SK-N-SH (cell line): ENCODE measurements around the gene APLP1. TPM values are rescaled to one million over a fixed set of nuclear protein-coding genes. Genes with fewer than 3 reads are reported as not detected.

Experiments
- CTCF ChIA-PET: fragments of 300-600, 350-600 bp; formaldehyde crosslinking; extraction: SDS; loops from one replicate; lab custom pipeline; 2021; lab: Yijun Ruan, JAX
- POLR2A ChIA-PET: fragments of 350-600 bp; sonication (Branson Sonifier 250); formaldehyde crosslinking; extraction: SDS; loops from one replicate; lab custom pipeline; 2020; ENCODE audit warnings: antibody characterized with exemption, inconsistent platforms; lab: Yijun Ruan, JAX
- DNase-seq: peaks from one replicate; pipeline ENCODE4 v3.0.0; 2012
- H2AFZ ChIP-seq: fragments of 200-600 bp; sonication (generic); 2 replicates; pipeline ENCODE4 v1.8.1; 2016; ENCODE audit warnings: antibody characterized with exemption, mild to moderate bottlenecking, low read depth
- H3F3A ChIP-seq: fragments of 200-600 bp; sonication (generic); replicated peaks from 2 replicates; pipeline ENCODE3; 2016; ENCODE audit warnings: antibody characterized with exemption, mild to moderate bottlenecking; ENCODE audit not compliant: insufficient read depth
- H3K27ac ChIP-seq, 2 experiments: fragments of 200-500 bp in 1 of 2; fragments of 200-600 bp in 1 of 2; sonication (Bioruptor generic) in 1 of 2; sonication (generic), shearing (Covaris generic) in 1 of 2; 2 replicates each; pipeline versions ENCODE4 v1.5.1 to v1.6.1; 2014 to 2016; ENCODE audit warnings: low read depth in 2 of 2, inconsistent platforms in 1 of 2, low read length in 1 of 2, mild to moderate bottlenecking in 1 of 2, mixed read lengths in 1 of 2
- H3K27me3 ChIP-seq: fragments of 200-600 bp; sonication (generic), shearing (Covaris generic); 2 replicates; pipeline ENCODE4 v1.6.1; 2016; ENCODE audit warnings: mixed run types; ENCODE audit not compliant: insufficient read depth
- H3K36me3 ChIP-seq, 2 experiments: fragments of 200-500 bp in 1 of 2; fragments of 200-600 bp in 1 of 2; sonication (Bioruptor generic) in 1 of 2; sonication (generic) in 1 of 2; replicated peaks in 1 of 2; 2 replicates each; pipeline versions ENCODE3 to v1.5.1; 2014 to 2016; ENCODE audit warnings: low read length in 1 of 2, mild to moderate bottlenecking in 1 of 2; ENCODE audit not compliant: insufficient read depth in 2 of 2, control insufficient read depth in 1 of 2
- H3K4me1 ChIP-seq, 2 experiments: fragments of 200-500 bp in 1 of 2; fragments of 200-600 bp in 1 of 2; sonication (Bioruptor generic) in 1 of 2; sonication (generic), shearing (Covaris generic) in 1 of 2; 2 replicates each; pipeline versions ENCODE4 v1.5.1 to v1.6.1; 2014 to 2016; ENCODE audit warnings: low read depth in 1 of 2, low read length in 1 of 2, mixed run types in 1 of 2; ENCODE audit not compliant: insufficient read depth in 2 of 2, control insufficient read depth in 1 of 2
- H3K4me2 ChIP-seq: fragments of 200-600 bp; sonication (generic), shearing (Covaris generic); 2 replicates; pipeline ENCODE4 v1.6.1; 2017; ENCODE audit warnings: mixed run types
- H3K4me3 ChIP-seq, 2 experiments: fragments of 200-500 bp in 1 of 2; fragments of 200-600 bp in 1 of 2; sonication (Bioruptor generic) in 1 of 2; sonication (generic), shearing (Covaris generic) in 1 of 2; 2 replicates each; pipeline versions ENCODE4 v1.5.1 to v1.8.1; 2014 to 2016; ENCODE audit warnings: low read depth in 2 of 2, inconsistent platforms in 1 of 2, low read length in 1 of 2, mild to moderate bottlenecking in 1 of 2, mixed read lengths in 1 of 2, moderate library complexity in 1 of 2
- H3K79me2 ChIP-seq: fragments of 200-600 bp; sonication (generic); 2 replicates; pipeline ENCODE4 v1.8.1; 2017; ENCODE audit warnings: mild to moderate bottlenecking; ENCODE audit not compliant: insufficient read depth
- H3K9ac ChIP-seq: fragments of 200-600 bp; sonication (generic); 2 replicates; pipeline ENCODE4 v1.6.1; 2017; ENCODE audit warnings: mixed run types
- H3K9me2 ChIP-seq: fragments of 200-600 bp; sonication (generic); 2 replicates; pipeline ENCODE4 v1.6.1; 2017; ENCODE audit warnings: mixed run types
- H3K9me3 ChIP-seq: fragments of 200-600 bp; sonication (generic); 2 replicates; pipeline ENCODE4 v1.6.1; 2017; ENCODE audit warnings: mixed run types, mild to moderate bottlenecking, moderate library complexity
- H4K20me1 ChIP-seq: fragments of 200-600 bp; sonication (generic); 2 replicates; pipeline ENCODE4 v1.6.1; 2017; ENCODE audit warnings: mild to moderate bottlenecking, mixed run types; ENCODE audit not compliant: insufficient read depth
- CHD2 ChIP-seq: fragments of 150-350 bp; IDR thresholded peaks from 2 replicates; pipeline ENCODE4 v1.6.1; 2018; ENCODE audit warnings: low read length; ENCODE audit not compliant: partially characterized antibody
- CTCF ChIP-seq: fragments of 200-600 bp; sonication (generic); IDR thresholded peaks from 2 replicates; pipeline ENCODE4 v1.6.1; 2017; ENCODE audit warnings: antibody characterized with exemption, mild to moderate bottlenecking, moderate library complexity
- EZH2phosphoT487 ChIP-seq: fragments of 200-600 bp; sonication (generic); IDR thresholded peaks from 2 replicates; pipeline ENCODE4 v1.6.1; 2017; ENCODE audit warnings: low read depth, mixed run types, mild to moderate bottlenecking, antibody characterized with exemption, moderate library complexity, borderline replicate concordance
- IRF3 ChIP-seq: fragments of 150-350 bp; IDR thresholded peaks from 2 replicates; pipeline ENCODE4 v1.6.1; 2016; ENCODE audit warnings: mild to moderate bottlenecking, low read depth, low read length
- MEF2A ChIP-seq: IDR thresholded peaks from 2 replicates; pipeline ENCODE4 v1.4.0; 2012; ENCODE audit warnings: low read depth, borderline replicate concordance
- MXI1 ChIP-seq: IDR thresholded peaks from 2 replicates; pipeline ENCODE4 v1.6.1; 2012; ENCODE audit warnings: mild to moderate bottlenecking, low read depth, low read length, improper control_type of control experiment
- POLR2AphosphoS5 ChIP-seq: IDR thresholded peaks from 2 replicates; pipeline ENCODE4 v1.6.1; 2012; ENCODE audit warnings: low read depth, low read length
- REST ChIP-seq: IDR thresholded peaks from 2 replicates; pipeline ENCODE4 v1.6.1; 2012; ENCODE audit warnings: mild to moderate bottlenecking, low read depth, low read length, moderate library complexity
- YY1 ChIP-seq: IDR thresholded peaks from 2 replicates; pipeline ENCODE4 v1.4.0; 2012; ENCODE audit warnings: low read depth, mild to moderate bottlenecking
- WGBS: methylation state at CpG from one replicate; pipeline ENCODE4 v1.1.6; 2017; ENCODE audit warnings: low lambda C conversion rate; 5-methylcytosine and 5-hydroxymethylcytosine counted together
- polyA plus RNA-seq, 3 experiments: library from polyadenylated mRNA; depleted of rRNA; stranded (reverse); fragments of >200 nt; gene quantifications; 2 replicates each; pipeline ENCODE4 v1.2.3, GENCODE V29; 2012

APLP1 gene
- polyA plus RNA-seq, 1 of the 3 experiments (the other 2 are of a cell fraction): 66.7 TPM

DNA sequence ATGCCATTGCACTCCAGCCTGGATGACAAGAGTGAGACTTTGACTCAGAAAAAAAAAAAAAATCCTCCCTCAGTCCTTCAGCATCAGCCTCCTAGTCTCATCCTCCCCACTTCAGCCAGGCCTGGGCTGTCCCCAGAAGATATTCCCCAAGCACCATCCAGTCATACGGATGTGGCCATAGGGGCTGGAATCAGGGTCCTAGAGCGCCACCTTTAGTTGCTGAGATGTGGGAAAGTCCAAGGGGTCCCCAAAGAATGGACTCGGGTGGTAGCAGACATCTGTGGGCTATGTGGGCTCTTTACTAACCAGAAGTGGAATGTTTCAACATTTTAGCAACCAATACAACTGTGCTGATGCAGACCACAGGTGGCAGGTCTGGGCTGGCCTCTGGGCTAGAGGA is 42.8 kb downstream of the APLP1 start:
- WGBS: 57% methylated on average over 3 of the region's 3 CpGs
- no peak for TF ChIP-seq YY1
- no peak for TF ChIP-seq CTCF
- TF ChIP-seq POLR2AphosphoS5: no peak
- no peak for TF ChIP-seq IRF3
- no peak for TF ChIP-seq REST
- TF ChIP-seq CHD2: no peak
- TF ChIP-seq EZH2phosphoT487: no peak
- Histone ChIP-seq H3K27ac (no peak overlapping the region), H3K4me1 (no peaks in the 10 kb centered on the region), H3K9me3 (no peaks in the 10 kb centered on the region), H3K79me2 (no peaks in the 10 kb centered on the region), H3K36me3 (no peaks in the 10 kb centered on the region), H4K20me1 (no peaks in the 10 kb centered on the region), H3K9me2 (no peaks in the 10 kb centered on the region), H3F3A (no peaks in the 10 kb centered on the region), H3K4me3 (no peak overlapping the region), H3K4me2 (no peak overlapping the region), H2AFZ (no peak overlapping the region), H3K27me3 (peaks cover 5% of the 10 kb centered on the region; the same call in 1 of the 2 replicates), H3K9ac (no peak overlapping the region)
- ChIA-PET CTCF (no interaction called here), POLR2A (no interaction called here)
- DNase-seq: no peak

DNA sequence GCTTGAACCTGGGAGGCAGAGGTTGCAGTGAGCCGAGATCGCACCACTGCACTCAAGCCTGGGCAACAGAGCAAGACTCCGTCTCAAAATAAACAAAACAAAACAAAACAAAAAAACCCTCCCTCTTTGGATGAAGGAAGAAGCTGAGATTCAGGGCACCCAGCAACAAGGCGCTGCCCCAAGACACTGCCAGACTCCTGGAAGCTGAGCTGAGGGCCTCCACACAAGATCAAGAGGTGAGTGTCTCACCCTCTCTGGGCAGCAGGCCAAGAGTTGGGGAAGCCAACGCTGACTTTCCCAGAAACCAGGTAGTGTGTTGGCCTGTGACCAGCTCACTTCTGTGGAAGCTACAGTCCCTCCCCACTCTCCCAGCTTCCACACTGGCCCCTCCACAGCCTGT is 43.4 kb downstream of the APLP1 start:
- H2AFZ ChIP-seq: no peak overlapping the region
- no peak overlapping the region for H3K9ac ChIP-seq

More for the DNA sequence above, 43.4 kb downstream of the APLP1 start:
- ChIA-PET POLR2A (no interaction called here), CTCF (interaction anchor here (0.7 to 1.3 kb wide), 3 partner anchors 8 to 19 kb away, joined by 3 to 5 read pairs (median 4); no protein-coding TSS in a partner anchor)
- H3F3A ChIP-seq: no peaks in the 10 kb centered on the region
- no peaks in the 10 kb centered on the region for H3K9me3 ChIP-seq
- H3K4me3 ChIP-seq: no peak overlapping the region
- H3K4me2 ChIP-seq: no peak overlapping the region
- 68% methylated on average over 5 of the region's 5 CpGs for WGBS
- H3K79me2 ChIP-seq: no peaks in the 10 kb centered on the region
- H3K9me2 ChIP-seq: no peaks in the 10 kb centered on the region
- no peak overlapping the region for H3K27ac ChIP-seq
- no peak for TF ChIP-seq YY1
- no peak for TF ChIP-seq MXI1
- TF ChIP-seq MEF2A: no peak
- H4K20me1 ChIP-seq: no peaks in the 10 kb centered on the region
- no peaks in the 10 kb centered on the region for H3K36me3 ChIP-seq
- no peak for DNase-seq
- no peaks in the 10 kb centered on the region for H3K4me1 ChIP-seq
- peaks cover 10% of the 10 kb centered on the region; the same call in 1 of the 2 replicates for H3K27me3 ChIP-seq
